Common myeloid progenitor, CD34-positive (primary cell): ENCODE data around the gene RAD51B.

Experiments
- CTCF ChIA-PET: fragments of 350-600 bp; sonication (Branson Sonifier 250); formaldehyde crosslinking; loops from one replicate; lab custom pipeline; 2021; ENCODE audit warnings: antibody characterized with exemption; lab: Charles Lee
- POLR2A ChIA-PET: fragments of 350-600 bp; sonication (Branson Sonifier 250); formaldehyde crosslinking; loops from one replicate; lab custom pipeline; 2021; ENCODE audit warnings: antibody characterized with exemption; lab: Charles Lee
- DNase-seq, 3 donors: peaks; one replicate each; pipeline versions ENCODE4 v3.0.0 to v3.0.0-alpha.2; 2013
- H3K27ac ChIP-seq, 2 experiments: 1 replicate in 1 of 2; 2 replicates in 1 of 2; pipeline ENCODE4 v1.7.0; 2013; ENCODE audit warnings: inconsistent platforms in 2 of 2, low read length in 2 of 2, mild to moderate bottlenecking in 2 of 2, low read depth in 1 of 2, moderate library complexity in 1 of 2; ENCODE audit not compliant: severe bottlenecking in 2 of 2, insufficient read depth in 1 of 2, poor library complexity in 1 of 2
- H3K27me3 ChIP-seq, 5 experiments: replicated peaks in 2 of 5; 1 replicate in 3 of 5; 2 replicates in 2 of 5; pipeline versions ENCODE4 v1.6.1 to v1.7.0; 2013; ENCODE audit warnings: low read length in 4 of 5, mild to moderate bottlenecking in 2 of 5, moderate library complexity in 2 of 5, inconsistent platforms in 1 of 5; ENCODE audit not compliant: insufficient read depth in 5 of 5, control insufficient read depth in 4 of 5
- H3K36me3 ChIP-seq, 4 experiments: 1 replicate in 2 of 4; 2 replicates in 2 of 4; pipeline versions ENCODE4 v1.6.1 to v1.7.0; 2013; ENCODE audit warnings: low read length in 3 of 4, control low read depth in 1 of 4, mild to moderate bottlenecking in 1 of 4; ENCODE audit not compliant: control insufficient read depth in 4 of 4, insufficient read depth in 4 of 4
- H3K4me1 ChIP-seq, 4 experiments: 1 replicate in 3 of 4; 2 replicates in 1 of 4; pipeline versions ENCODE4 v1.6.1 to v1.7.1; 2013; ENCODE audit warnings: low read length in 3 of 4, mild to moderate bottlenecking in 3 of 4, control low read depth in 1 of 4, inconsistent platforms in 1 of 4, moderate library complexity in 1 of 4; ENCODE audit not compliant: control insufficient read depth in 4 of 4, insufficient read depth in 4 of 4; ENCODE audit errors: control extremely low read depth in 1 of 4
- H3K4me3 ChIP-seq, 7 experiments: 1 replicate in 4 of 7; 2 replicates in 3 of 7; pipeline versions ENCODE4 v1.5.1 to v1.7.0; 2013; ENCODE audit warnings: mild to moderate bottlenecking in 7 of 7, low read length in 6 of 7, moderate library complexity in 6 of 7, inconsistent platforms in 2 of 7, low read depth in 2 of 7, control low read depth in 1 of 7; ENCODE audit not compliant: insufficient read depth in 4 of 7, control insufficient read depth in 1 of 7; ENCODE audit errors: extremely low read depth in 1 of 7
- H3K9me3 ChIP-seq, 5 experiments: 1 replicate in 4 of 5; 2 replicates in 1 of 5; pipeline versions ENCODE4 v1.6.1 to v1.7.1; 2013; ENCODE audit warnings: low read length in 4 of 5, mild to moderate bottlenecking in 2 of 5, inconsistent platforms in 1 of 5, low read depth in 1 of 5, moderate library complexity in 1 of 5; ENCODE audit not compliant: control insufficient read depth in 4 of 5, insufficient read depth in 2 of 5; ENCODE audit errors: control extremely low read depth in 1 of 5
- WGBS: methylation state at CpG from one replicate; pipeline ENCODE4 v1.1.5; 2013; ENCODE audit not compliant: insufficient coverage; 5-methylcytosine and 5-hydroxymethylcytosine counted together

Gene RAD51B

DNA sequence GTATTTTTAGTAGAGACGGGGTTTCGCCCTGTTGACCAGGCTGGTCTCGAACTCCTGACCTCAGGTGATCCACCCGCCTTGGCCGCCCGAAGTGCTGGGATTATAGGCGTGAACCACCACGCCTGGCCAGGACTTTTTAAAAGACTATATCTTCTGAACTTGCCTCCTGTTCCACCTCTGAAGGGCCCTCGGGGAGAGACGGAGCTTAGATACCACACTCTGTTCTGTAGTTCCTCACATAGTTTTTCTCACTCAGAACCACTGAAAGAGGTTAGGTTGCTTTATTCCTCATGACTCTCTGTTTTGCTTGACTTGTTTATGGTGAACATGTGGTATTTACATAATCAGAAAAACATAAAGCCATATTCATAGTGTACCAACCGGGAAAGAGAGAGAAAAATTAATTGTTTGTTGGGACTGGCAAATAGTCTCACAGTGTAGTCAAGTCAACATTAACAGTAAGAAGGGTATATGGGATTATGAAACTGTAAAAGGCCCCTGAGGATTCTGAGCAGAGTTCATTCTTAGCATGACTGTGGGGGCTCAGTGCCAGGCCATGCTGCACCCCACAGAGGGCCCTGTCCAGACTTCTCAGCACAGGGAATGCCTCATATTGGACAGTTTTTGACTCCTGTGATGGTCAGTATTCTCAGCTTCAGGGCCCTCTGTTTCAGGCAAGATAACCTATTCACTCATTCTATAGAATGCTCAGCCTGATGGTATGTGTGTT is 631.0 kb downstream of the RAD51B start:
- WGBS: 93% methylated on average over 9 of the region's 11 CpGs
- Histone ChIP-seq H3K4me3 (no peak overlapping the region), H3K4me1 (no peaks in the 10 kb centered on the region), H3K9me3 (peaks cover 2 to 12% (median 5%) of the 10 kb centered on the region in 5 experiments), H3K27ac (no peak overlapping the region), H3K27me3 (no peaks in the 10 kb centered on the region), H3K36me3 (peaks cover 0 to 2% (median 0%) of the 10 kb centered on the region in 4 experiments)
- ChIA-PET CTCF (interaction anchor here (0.9 to 1.7 kb wide), 3 partner anchors 11 to 20 kb away, joined by 3 to 6 read pairs (median 3); no protein-coding TSS in a partner anchor), POLR2A (no interaction called here)
- no peak for DNase-seq

- H3K4me3 ChIP-seq: no peak overlapping the region
- POLR2A ChIA-PET: no interaction called here
- H3K36me3 ChIP-seq: peaks cover 0 to 2% (median 0%) of the 10 kb centered on the region in 4 experiments
- CTCF ChIA-PET: interaction anchor here (1.7 kb wide), 1 partner anchor 10 kb away, joined by 6 read pairs; no protein-coding TSS in a partner anchor
- no peaks in the 10 kb centered on the region for H3K27me3 ChIP-seq
- peaks cover 2 to 19% (median 5%) of the 10 kb centered on the region in 5 experiments for H3K9me3 ChIP-seq
- H3K4me1 ChIP-seq: no peaks in the 10 kb centered on the region
- DNase-seq: no peak
- H3K27ac ChIP-seq: no peak overlapping the region
- WGBS: 100% methylated on average over 4 of the region's 4 CpGs
Measured at GRCh38 chr14:68451696-68452373, 632.3 kb downstream of the RAD51B start.

DNA sequence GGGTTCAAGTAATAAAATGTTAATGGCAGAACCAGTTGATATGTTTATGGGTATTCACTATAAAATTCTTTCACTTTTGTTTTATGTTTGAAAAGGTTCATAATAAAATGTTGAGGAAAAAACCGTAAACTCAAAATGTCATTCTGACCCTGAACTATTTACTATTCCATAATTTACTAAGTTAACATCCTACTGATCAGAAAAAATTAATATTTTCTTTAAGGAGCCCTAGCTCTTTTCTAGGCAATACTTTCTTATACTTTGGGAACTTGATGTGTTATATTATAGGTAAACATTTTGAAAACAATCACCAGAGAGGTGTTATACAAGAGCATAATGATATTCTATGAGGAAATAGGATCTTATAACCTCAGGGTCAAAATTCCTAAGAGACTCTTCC is 638.7 kb downstream of the RAD51B start:
- Histone ChIP-seq H3K36me3 (peaks cover 0 to 2% (median 0%) of the 10 kb centered on the region in 4 experiments), H3K4me1 (peaks cover 0 to 4% (median 0%) of the 10 kb centered on the region in 4 experiments), H3K4me3 (no peak overlapping the region), H3K9me3 (peaks cover 2 to 19% (median 5%) of the 10 kb centered on the region in 5 experiments), H3K27ac (no peak overlapping the region), H3K27me3 (no peaks in the 10 kb centered on the region)
- CTCF ChIA-PET: interaction anchor here (0.6 to 1.2 kb wide), 3 partner anchors 13 to 105 kb away, joined by 3 read pairs; no protein-coding TSS in a partner anchor
- POLR2A ChIA-PET: interaction anchor here (0.8 kb wide), 1 partner anchor 34 kb away, joined by 3 read pairs; no protein-coding TSS in a partner anchor
- no CpG with 5 or more reads among the region's 1 CpG for WGBS
- no peak for DNase-seq

DNA sequence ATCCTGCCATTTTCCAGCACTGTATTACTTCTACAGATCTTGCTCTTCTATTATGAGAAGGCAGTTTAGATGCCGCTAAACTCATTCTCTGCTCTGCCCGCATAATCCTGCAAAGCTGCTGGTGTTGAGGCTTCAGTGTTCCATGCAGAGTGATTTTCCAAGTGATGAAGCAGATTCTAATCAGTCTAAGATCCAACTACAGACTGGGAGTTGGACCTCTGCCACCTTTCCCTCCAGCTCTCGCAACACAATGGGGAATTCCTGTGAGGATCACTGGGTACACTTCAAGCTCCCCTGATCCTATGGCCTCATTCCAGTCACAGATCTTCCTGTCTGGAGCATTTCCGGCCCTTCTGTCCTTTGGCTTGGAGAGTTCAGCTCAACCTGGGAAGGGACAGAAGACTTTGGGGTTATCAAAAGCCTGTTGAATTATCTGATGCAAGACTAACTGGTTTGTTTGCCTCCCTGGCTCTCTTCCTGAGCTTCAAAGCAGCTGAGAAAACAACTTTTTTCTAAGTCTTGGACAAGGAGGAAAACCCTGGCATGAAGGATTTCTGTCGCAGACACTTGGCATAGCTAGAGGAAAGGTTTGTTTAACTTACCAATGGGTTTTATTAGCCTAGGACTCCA is 639.4 kb downstream of the RAD51B start:
- ChIA-PET CTCF (interaction anchor here (1.2 to 1.7 kb wide), 2 partner anchors 13 to 104 kb away, joined by 3 to 4 read pairs; no protein-coding TSS in a partner anchor), POLR2A (interaction anchor here (0.8 kb wide), 1 partner anchor 35 kb away, joined by 3 read pairs; no protein-coding TSS in a partner anchor)
- no peak overlapping the region for H3K27ac ChIP-seq

DNA sequence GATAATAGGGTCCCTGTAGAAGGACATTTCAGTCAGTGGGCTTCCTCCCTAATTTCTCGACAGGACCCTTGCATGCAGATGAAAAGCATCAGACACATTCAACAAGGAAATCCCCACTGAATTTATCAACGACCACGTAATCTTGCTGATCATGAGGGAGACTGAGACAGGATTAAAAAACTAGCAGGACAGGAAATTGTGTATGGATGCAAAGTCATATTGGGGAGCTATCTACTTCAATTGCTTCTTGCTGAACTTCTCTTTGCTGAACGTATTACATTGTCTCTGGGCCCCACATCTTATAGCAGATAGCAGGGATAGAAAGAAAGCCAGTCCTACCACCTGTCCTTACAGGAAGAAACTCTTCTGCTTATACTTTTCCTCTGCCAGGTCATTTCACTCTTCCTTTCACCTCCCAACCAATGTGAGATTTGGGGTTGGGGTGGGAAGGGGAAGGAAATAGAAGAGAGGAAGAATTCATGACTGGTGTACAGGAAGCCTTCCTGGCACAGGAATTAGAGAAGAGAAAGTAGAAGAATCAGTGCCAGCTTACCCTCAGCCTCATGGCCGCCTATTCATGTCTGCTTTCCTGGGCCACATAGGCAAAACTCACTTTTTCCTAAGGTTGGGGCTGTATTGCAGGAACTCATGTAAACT is 640.0 kb downstream of the RAD51B start:
- CTCF ChIA-PET: interaction anchor here (1.2 to 1.7 kb wide), 2 partner anchors 14 to 104 kb away, joined by 3 to 4 read pairs; no protein-coding TSS in a partner anchor
- no peak for DNase-seq

More for the DNA sequence above, 639.4 kb downstream of the RAD51B start:
- no peak overlapping the region for H3K4me3 ChIP-seq
- H3K27me3 ChIP-seq: no peaks in the 10 kb centered on the region
- 98% methylated on average over 5 of the region's 5 CpGs for WGBS
- H3K36me3 ChIP-seq: peaks cover 0 to 2% (median 0%) of the 10 kb centered on the region in 4 experiments
- H3K4me1 ChIP-seq: peaks cover 0 to 4% (median 0%) of the 10 kb centered on the region in 4 experiments
- H3K9me3 ChIP-seq: peaks cover 2 to 19% (median 5%) of the 10 kb centered on the region in 5 experiments
- DNase-seq: no peak

DNA sequence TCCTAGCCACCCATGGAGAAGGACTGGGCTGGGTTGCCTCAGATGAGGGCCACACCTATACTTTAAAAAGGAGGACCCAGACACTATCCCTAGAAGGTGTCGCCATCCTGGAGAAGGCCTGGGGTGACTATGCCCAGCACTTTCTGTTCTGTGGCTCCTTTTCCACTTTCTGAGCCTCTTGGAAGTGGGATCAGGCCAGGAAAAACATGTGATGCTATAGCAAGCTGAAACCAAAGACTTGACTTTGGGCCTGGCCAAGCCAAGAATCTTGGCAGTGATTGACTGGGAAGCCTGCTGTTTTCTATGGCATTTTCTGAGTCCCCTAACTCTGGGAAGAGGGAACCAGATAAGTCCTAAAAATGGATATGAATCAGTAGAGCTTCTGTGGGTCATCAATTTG is 641.0 kb downstream of the RAD51B start:
- peaks cover 0 to 4% (median 0%) of the 10 kb centered on the region in 4 experiments for H3K4me1 ChIP-seq
- no peak for DNase-seq
- H3K4me3 ChIP-seq: no peak overlapping the region
- ChIA-PET POLR2A (interaction anchor here (0.7 kb wide), 2 partner anchors 16 to 144 kb away, joined by 3 to 4 read pairs; no protein-coding TSS in a partner anchor), CTCF (interaction anchor here (0.9 to 1.4 kb wide), 2 partner anchors 11 to 12 kb away, joined by 3 to 4 read pairs; no protein-coding TSS in a partner anchor)
- H3K9me3 ChIP-seq: peaks cover 0 to 6% (median 0%) of the 10 kb centered on the region in 5 experiments
- no peaks in the 10 kb centered on the region for H3K36me3 ChIP-seq
- H3K27me3 ChIP-seq: no peaks in the 10 kb centered on the region
- WGBS: 100% methylated on average over 1 of the region's 1 CpG
- no peak overlapping the region for H3K27ac ChIP-seq

More for the DNA sequence above, 640.0 kb downstream of the RAD51B start:
- 72% methylated on average over 4 of the region's 5 CpGs for WGBS
- peaks cover 0 to 12% (median 4%) of the 10 kb centered on the region in 5 experiments for H3K9me3 ChIP-seq
- no peaks in the 10 kb centered on the region for H3K27me3 ChIP-seq
- H3K4me1 ChIP-seq: peaks cover 0 to 4% (median 0%) of the 10 kb centered on the region in 4 experiments
- H3K4me3 ChIP-seq: no peak overlapping the region
- H3K36me3 ChIP-seq: peaks cover 0 to 2% (median 0%) of the 10 kb centered on the region in 4 experiments
- POLR2A ChIA-PET: no interaction called here
- no peak overlapping the region for H3K27ac ChIP-seq
